ENCODE measurements around the gene SLC22A12.

Gene SLC22A12

GRCh38 chr11:64577202-64577601, 13.8 kb upstream of the SLC22A12 start:
- no peak for DNase-seq (ENCODE audit: low read depth)
- H3K4me3 ChIP-seq (ENCODE audit: low read depth, low read length): no peak overlapping the region
- TF ChIP-seq CTCF (IDR thresholded peaks at IDR 0.05; ENCODE audit: insufficient read depth, low read depth, low read length, missing control alignments): no peak

- H3K4me3 ChIP-seq (ENCODE audit: low read depth, low read length): no peak overlapping the region
- TF ChIP-seq CTCF (IDR thresholded peaks at IDR 0.05; ENCODE audit: insufficient read depth, low read depth, low read length, missing control alignments): no peak
- no peak for DNase-seq (ENCODE audit: low read depth)
Measured at GRCh38 chr11:64580412-64580811, 10.6 kb upstream of the SLC22A12 start.

- DNase-seq (ENCODE audit: low read depth): no peak
- no peak overlapping the region for H3K4me3 ChIP-seq (ENCODE audit: low read depth, low read length)
- no peak for TF ChIP-seq CTCF (IDR thresholded peaks at IDR 0.05; ENCODE audit: insufficient read depth, low read depth, low read length, missing control alignments)
Measured at GRCh38 chr11:64581057-64581523, 9.9 kb upstream of the SLC22A12 start.

GRCh38 chr11:64582885-64583284, 8.1 kb upstream of the SLC22A12 start:
- TF ChIP-seq CTCF (IDR thresholded peaks at IDR 0.05; ENCODE audit: insufficient read depth, low read depth, low read length, missing control alignments): no peak
- DNase-seq (ENCODE audit: low read depth): no peak
- no peak overlapping the region for H3K4me3 ChIP-seq (ENCODE audit: low read depth, low read length)

- no peak for DNase-seq (ENCODE audit: low read depth)
- TF ChIP-seq CTCF (IDR thresholded peaks at IDR 0.05; ENCODE audit: insufficient read depth, low read depth, low read length, missing control alignments): no peak
- H3K4me3 ChIP-seq (ENCODE audit: low read depth, low read length): no peak overlapping the region
Measured at GRCh38 chr11:64583296-64584262, 7.4 kb upstream of the SLC22A12 start.

- DNase-seq (ENCODE audit: low read depth): no peak
- H3K4me3 ChIP-seq (ENCODE audit: low read depth, low read length): no peak overlapping the region
- TF ChIP-seq CTCF (IDR thresholded peaks at IDR 0.05; ENCODE audit: insufficient read depth, low read depth, low read length, missing control alignments): no peak
Measured at GRCh38 chr11:64585150-64585549, 5.9 kb upstream of the SLC22A12 start.
